Bronchus fibroblast of lung (primary cell): ENCODE data around the gene DPY19L2. TPM values are rescaled to one million over a fixed set of nuclear protein-coding genes. Genes with fewer than 3 reads are reported as not detected.

Experiments
- total RNA-seq: library from RNA; depleted of rRNA; stranded (reverse); fragments of >200 nt; gene quantifications from 2 replicates; pipeline ENCODE4 v1.2.3, GENCODE V29; 2015

Gene DPY19L2
- 1.5 and 2.5 TPM in 2 replicates for total RNA-seq

GRCh38 chr12:63668028-63668799, at the start of gene DPY19L2:
Gene DPY19L2, minus strand, starts transcription at chr12:63668493. Its CDS starts 100 bp downstream, at chr12:63668393.

Other genes starting within 250 kb of the DPY19L2 start
- 14.7 and 16.6 TPM in 2 replicates for gene RXYLT1, start 111.4 kb upstream of the DPY19L2 start, total RNA-seq
- 4.9 and 8.1 TPM in 2 replicates for gene SRGAP1, start 176.2 kb upstream of the DPY19L2 start, total RNA-seq